NCI-H2081 (cell line): ENCODE data around the gene TOP3B.

Experiments used
- DNase-seq, 2 experiments: peaks; one replicate each; lab custom pipeline; 2025; lab: John Stamatoyannopoulos, UW

TOP3B gene

DNA sequence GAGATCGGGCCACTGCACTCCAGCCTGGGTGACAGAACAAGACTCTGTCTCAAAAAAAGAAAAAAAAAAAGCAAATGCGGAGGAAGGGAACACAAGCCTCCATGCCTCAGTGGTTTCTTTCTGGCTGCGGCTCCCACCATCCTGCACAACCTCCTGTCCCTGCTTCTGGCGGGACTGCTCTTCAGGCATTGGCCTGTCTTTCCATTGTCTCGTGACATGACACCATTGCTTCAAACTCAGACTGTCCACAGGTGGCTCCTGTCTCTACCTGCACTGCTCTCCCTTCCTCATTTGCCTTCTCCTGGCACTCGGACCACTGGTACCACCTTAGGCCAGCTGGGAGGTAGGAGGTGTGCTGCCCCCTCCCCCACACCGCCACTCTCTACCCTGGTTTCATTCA, 19.3 kb downstream of the TOP3B start:
- no peak for DNase-seq

GRCh38 chr22:21962655-21962949, 20.0 kb downstream of the TOP3B start:
- DNase-seq: no peak

- no peak for DNase-seq
Measured at GRCh38 chr22:21961886-21962654, 20.5 kb downstream of the TOP3B start.

DNA sequence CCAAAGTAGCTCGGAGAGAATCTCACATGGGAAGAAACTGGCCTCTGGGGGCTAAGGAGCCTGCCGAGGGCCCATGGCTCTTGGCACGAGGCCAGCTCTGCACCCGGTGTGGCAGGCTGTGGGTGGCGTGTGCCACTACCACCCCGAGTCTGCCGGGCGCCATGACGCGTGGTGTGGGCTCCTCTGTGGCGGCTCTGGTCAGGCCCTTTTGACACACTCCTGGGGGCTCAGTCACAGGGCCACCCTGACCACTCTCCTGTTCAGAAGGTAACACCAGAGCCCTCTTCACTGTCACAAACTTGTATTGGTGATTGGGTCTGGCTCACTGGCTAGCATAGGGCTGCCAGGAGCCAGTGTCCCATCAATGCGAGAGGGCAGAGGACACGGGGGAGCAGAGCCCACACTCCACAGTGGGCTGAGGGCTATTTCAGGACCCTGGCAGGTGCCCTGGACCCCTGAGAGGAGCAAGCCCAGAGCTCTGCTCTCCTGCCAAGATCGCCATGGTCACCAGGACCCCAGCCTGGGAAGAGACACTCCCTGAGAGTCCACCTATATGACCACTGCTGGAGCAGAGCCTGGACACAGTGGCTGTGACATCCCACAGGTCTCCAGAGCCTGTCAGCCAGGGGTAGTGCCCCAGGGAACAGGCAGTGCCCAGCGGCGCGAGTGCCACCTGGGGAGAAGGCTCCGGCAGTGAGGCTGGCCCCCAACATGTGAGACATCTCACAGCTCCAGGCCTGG, 21.3 kb downstream of the TOP3B start:
- no peak for DNase-seq

- no peak for DNase-seq
Measured at GRCh38 chr22:21960200-21961126, 22.1 kb downstream of the TOP3B start.

- DNase-seq: no peak
Measured at GRCh38 chr22:21959274-21960074, 23.1 kb downstream of the TOP3B start.

DNA sequence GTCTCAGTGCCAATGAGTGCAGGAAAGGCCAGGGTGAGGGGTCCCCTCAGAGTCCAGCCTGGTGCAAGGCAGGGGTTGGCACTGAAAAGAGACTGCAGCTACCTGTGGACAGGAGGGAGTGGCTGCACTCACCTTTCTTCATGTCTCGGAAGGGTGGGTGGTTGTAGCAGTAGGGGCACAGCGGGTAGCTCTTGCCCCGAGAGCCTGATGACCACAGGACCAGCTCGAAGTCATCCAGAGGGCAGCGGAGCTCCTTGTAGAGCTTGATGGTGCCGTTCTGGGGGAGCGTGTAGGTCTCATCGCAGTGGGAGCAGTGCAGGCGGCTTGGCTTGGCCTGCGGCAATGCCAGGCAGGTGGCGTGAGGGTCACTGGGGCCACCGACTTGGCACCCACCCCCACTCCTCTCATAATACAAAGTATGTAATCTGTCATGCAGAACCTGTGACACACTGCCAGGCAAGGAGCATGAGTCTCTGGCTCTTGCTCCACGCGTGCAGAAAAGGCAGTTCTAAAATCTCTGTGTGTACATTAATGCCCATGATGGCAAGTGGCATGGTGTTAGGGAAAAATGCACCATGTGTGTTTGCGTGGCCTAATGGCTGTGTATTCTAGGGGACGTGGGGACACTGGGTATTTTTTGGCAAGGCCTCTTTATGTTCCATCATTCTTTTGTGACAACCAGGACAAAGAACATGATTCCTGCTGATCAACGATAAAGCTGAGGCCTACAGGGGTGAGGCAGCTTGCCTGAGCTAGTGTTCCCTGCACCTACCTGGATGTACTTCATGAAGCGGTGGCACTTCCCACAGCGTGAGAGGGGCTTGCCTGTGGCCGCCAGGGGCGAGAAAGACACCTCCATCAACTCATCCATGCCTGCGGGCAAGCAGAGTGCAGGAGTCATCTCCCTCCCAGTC, 24.0 kb downstream of the TOP3B start:
- DNase-seq: no peak

- peak; percentile 53 to 68 for DNase-seq
Measured at GRCh38 chr22:21952586-21953571, 29.7 kb downstream of the TOP3B start, which contains the start of gene PPM1F. Gene PPM1F (minus strand): TSS chr22:21952848. CDS start chr22:21946048, 6,800 bp downstream.

DNA sequence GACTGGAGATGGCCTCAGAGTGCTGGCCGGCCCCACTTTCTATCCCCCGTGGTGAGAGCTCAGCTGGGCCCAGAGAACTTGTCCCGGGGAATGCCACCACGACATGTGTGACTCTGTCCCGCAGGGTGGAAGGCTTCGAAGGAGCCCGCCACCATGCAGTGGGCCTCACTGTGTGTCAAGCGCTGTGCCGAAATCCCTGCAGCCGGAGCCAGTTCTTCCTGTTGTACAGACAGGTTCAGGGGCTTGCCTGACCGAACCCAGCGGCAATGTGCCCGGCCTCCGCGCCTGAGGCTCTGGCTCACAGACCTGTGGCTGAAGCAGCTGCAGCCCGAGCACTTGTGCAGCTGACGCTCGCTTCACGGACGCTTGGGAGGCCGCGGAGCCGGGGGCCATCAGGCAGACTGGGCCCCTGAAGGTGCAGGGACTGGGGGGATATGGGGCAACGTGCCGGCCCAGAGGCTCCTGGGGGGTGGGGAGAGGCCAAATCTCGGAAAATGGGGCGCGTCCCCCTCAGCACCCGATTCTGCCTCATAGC, 30.6 kb downstream of the TOP3B start:
- no peak for DNase-seq

- DNase-seq: no peak
Measured at GRCh38 chr22:21951062-21951461, 31.5 kb downstream of the TOP3B start.

DNA sequence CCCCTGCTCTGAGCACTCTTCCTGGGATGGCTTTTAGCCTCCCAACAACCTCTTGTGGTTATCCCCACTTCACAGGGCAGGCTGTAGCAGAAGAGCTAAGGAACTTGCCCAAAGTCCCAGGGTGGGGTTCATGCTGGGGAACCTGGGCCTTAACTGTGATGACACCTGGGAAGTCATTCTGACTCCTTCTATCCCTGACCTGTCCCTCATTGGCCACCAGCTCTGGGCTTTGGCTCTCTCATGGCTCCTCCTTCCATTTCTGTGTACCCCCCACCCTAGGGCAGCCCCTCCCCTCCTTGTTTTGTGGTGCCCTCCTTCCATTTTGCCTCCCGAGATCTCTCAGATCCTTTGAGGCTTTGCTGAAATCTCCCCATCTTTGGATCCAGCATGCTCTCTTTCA, 32.6 kb downstream of the TOP3B start:
- DNase-seq: no peak

DNA sequence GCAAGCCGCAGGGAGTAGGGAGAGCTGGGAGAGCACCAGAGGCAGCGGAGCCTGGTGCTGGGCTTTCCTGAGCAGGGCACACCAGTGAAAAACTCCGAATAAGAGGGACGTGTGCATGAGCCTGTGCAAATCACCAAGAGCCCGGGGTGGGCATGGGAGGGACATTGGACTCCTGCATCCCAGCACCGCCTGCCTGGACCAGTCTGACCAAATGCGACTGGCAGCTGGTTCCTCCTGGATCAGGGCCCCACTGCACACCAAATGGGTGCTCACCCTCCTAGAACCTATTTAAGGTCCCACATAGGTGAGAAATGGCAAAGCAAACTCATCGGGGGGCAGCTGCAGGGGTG, 33.0 kb downstream of the TOP3B start:
- DNase-seq: no peak

GRCh38 chr22:21948824-21949568, 33.6 kb downstream of the TOP3B start:
- no peak for DNase-seq

- no peak for DNase-seq
Measured at GRCh38 chr22:21948390-21948789, 34.2 kb downstream of the TOP3B start.

- no peak for DNase-seq
Measured at GRCh38 chr22:21947040-21948014, 35.3 kb downstream of the TOP3B start.

GRCh38 chr22:21946262-21946925, 36.2 kb downstream of the TOP3B start:
- DNase-seq: no peak
